GM23338 (cell line): ENCODE measurements around the gene BTK.

Experiments used
- CREB1 ChIP-seq: fragments of 250-450 bp; sonication (Bioruptor Pico); IDR thresholded peaks from 2 replicates; pipeline ENCODE4 v1.5.0; 2020; ENCODE audit warnings: low read depth, mild to moderate bottlenecking, moderate library complexity
- CTCF ChIP-seq, 2 experiments: fragments of 200-600 bp in 1 of 2; sonication (generic) in 1 of 2; conservative IDR thresholded peaks; 2 replicates each; pipeline versions ENCODE4 v1.5.1 to v1.6.1; 2016 to 2017; ENCODE audit warnings: antibody characterized with exemption in 2 of 2, low read depth in 2 of 2, mild to moderate bottlenecking in 2 of 2, moderate library complexity in 1 of 2
- ETS1 ChIP-seq: IDR thresholded peaks from 2 replicates; pipeline ENCODE4 v1.6.1; 2016; ENCODE audit warnings: antibody characterized with exemption
- EZH2 ChIP-seq: fragments of 200-600 bp; sonication (generic); IDR thresholded peaks from one replicate; pipeline ENCODE4 v1.8.0; 2017; ENCODE audit warnings: antibody characterized with exemption, mild to moderate bottlenecking, low read depth; ENCODE audit not compliant: unreplicated experiment
- EZH2phosphoT487 ChIP-seq: fragments of 200-600 bp; sonication (generic); IDR thresholded peaks from one replicate; pipeline ENCODE4 v1.8.1; 2018; ENCODE audit warnings: antibody characterized with exemption; ENCODE audit not compliant: unreplicated experiment
- JUNB ChIP-seq: IDR thresholded peaks from one replicate; pipeline ENCODE4 v1.6.1; 2016; ENCODE audit warnings: antibody characterized with exemption; ENCODE audit not compliant: unreplicated experiment
- POLR2AphosphoS5 ChIP-seq: IDR thresholded peaks from 2 replicates; pipeline ENCODE4 v1.6.1; 2016; ENCODE audit warnings: antibody characterized with exemption, low read depth
- REST ChIP-seq: IDR thresholded peaks from one replicate; pipeline ENCODE4 v1.6.1; 2018; ENCODE audit warnings: antibody characterized with exemption; ENCODE audit not compliant: unreplicated experiment
- STAT1 ChIP-seq: IDR thresholded peaks from one replicate; pipeline ENCODE4 v1.6.1; 2016; ENCODE audit warnings: antibody characterized with exemption; ENCODE audit not compliant: unreplicated experiment

GRCh38 chrX:101362757-101363156 lies 23.2 kb downstream of the BTK start:
- TF ChIP-seq REST (no peak), CTCF (conservative IDR thresholded peaks at IDR 0.05; ENCODE audit: low read depth in 2 of 2) (no peak), POLR2AphosphoS5 (no peak), EZH2 (no peak), CREB1 (CRISPR knock-in tag) (no peak), ETS1 (no peak), EZH2phosphoT487 (no peak), JUNB (no peak), STAT1 (no peak)
